Esophagus squamous epithelium (tissue), 5 donors: ENCODE results near the gene MALT1. TPM values are rescaled to one million over a fixed set of nuclear protein-coding genes. Genes with fewer than 3 reads are reported as not detected.
"Not testable (repeated sequence)": the region's sequence is repeated elsewhere in the genome, so short reads cannot be mapped to it uniquely, and the experiment has no call there.

Source experiments
- DNase-seq: peaks from one replicate; lab custom pipeline; 2025; lab: John Stamatoyannopoulos, UW
- H3K27ac ChIP-seq, 4 donors: fragments of 200-600 bp; sonication (generic); one replicate each; pipeline ENCODE4 v1.5.1; 2016 to 2019; ENCODE audit warnings: mild to moderate bottlenecking in 1 of 4
- H3K27me3 ChIP-seq, 4 donors: fragments of 200-600 bp; sonication (generic); 1 replicate in 3 of 4; 2 replicates in 1 of 4; pipeline versions ENCODE4 v1.5.1 to v1.6.0; 2017 to 2021; ENCODE audit warnings: antibody characterized with exemption in 1 of 4
- H3K36me3 ChIP-seq, 3 donors: fragments of 200-600 bp; sonication (generic); one replicate each; pipeline ENCODE4 v1.5.1; 2016 to 2019
- H3K4me1 ChIP-seq, 3 donors: fragments of 200-600 bp; sonication (generic); one replicate each; pipeline ENCODE4 v1.5.1; 2017 to 2019
- H3K4me3 ChIP-seq, 4 donors: fragments of 200-600 bp; sonication (generic); 1 replicate in 3 of 4; 2 replicates in 1 of 4; pipeline ENCODE4 v1.5.1; 2016 to 2019; ENCODE audit warnings: mild to moderate bottlenecking in 2 of 4, moderate library complexity in 1 of 4
- H3K9me3 ChIP-seq, 3 donors: fragments of 200-600 bp; sonication (generic); one replicate each; pipeline ENCODE4 v1.5.1; 2016 to 2019
- CTCF ChIP-seq, 6 experiments: fragments of 450-650 bp in 4 of 6; fragments of 200-600 bp in 2 of 6; sonication (generic) in 2 of 6; IDR thresholded peaks; one replicate each; pipeline ENCODE4 v1.5.1; 2016 to 2019; ENCODE audit warnings: antibody characterized with exemption in 6 of 6, mild to moderate bottlenecking in 4 of 6, moderate library complexity in 4 of 6
- POLR2A ChIP-seq, 4 donors: fragments of 450-650 bp; IDR thresholded peaks; one replicate each; pipeline ENCODE4 v1.6.1; 2017; ENCODE audit warnings: antibody characterized with exemption in 4 of 4, mild to moderate bottlenecking in 4 of 4, moderate library complexity in 3 of 4
- WGBS, 2 donors: methylation state at CpG; one replicate each; pipeline ENCODE4 v1.1.5; 2018; 5-methylcytosine and 5-hydroxymethylcytosine counted together
- intact Hi-C: fragments of 100-400 bp; cut with DNase I; formaldehyde crosslinking; loops from one replicate; pipeline ENCODE4 v1.15.0; 2022
- total RNA-seq, 4 donors: library from RNA; depleted of rRNA; stranded (reverse); fragments of >200 nt; gene quantifications; one replicate each; pipeline ENCODE4 v1.1.0, GENCODE V29; 2016
- donor health status: DM: yes; HTN: yes; CAD: no.

Gene MALT1
- total RNA-seq, 4 donors from 2014 or later, result 25.2 to 48.6 (median 30.7) TPM

- Histone ChIP-seq H3K9me3 (no peaks in the 10 kb centered on the region), H3K4me1 (peaks cover 6 to 52% (median 24%) of the 10 kb centered on the region in 3 donors), H3K4me3 (no peak overlapping the region), H3K27ac (peak overlapping the region in 2 of 4 donors; percentile 24 to 74), H3K36me3 (no peaks in the 10 kb centered on the region), H3K27me3 (no peaks in the 10 kb centered on the region)
- intact Hi-C loops, result no loop called here
- no peak for TF ChIP-seq CTCF (IDR thresholded peaks at IDR 0.05)
- no peak for TF ChIP-seq POLR2A (IDR thresholded peaks at IDR 0.05)
- WGBS, 2 donors, result 57 to 69% methylated on average over 7 of the region's 7 CpGs
- no peak for DNase-seq
These were observed 30.2 kb upstream of the MALT1 start for GRCh38 chr18:58640891-58641610.

- H3K9me3 ChIP-seq, H3K4me3 ChIP-seq, intact Hi-C loops, H3K36me3 ChIP-seq, H3K27me3 ChIP-seq, H3K27ac ChIP-seq, DNase-seq: not testable (repeated sequence)
- WGBS, 2 donors, result 79 to 83% methylated on average over 6 of the region's 6 CpGs
- peaks cover 0 to 27% (median 10%) of the 10 kb centered on the region in 3 donors for H3K4me1 ChIP-seq
These were observed 27.7 kb upstream of the MALT1 start for GRCh38 chr18:58643557-58643956.

DNA sequence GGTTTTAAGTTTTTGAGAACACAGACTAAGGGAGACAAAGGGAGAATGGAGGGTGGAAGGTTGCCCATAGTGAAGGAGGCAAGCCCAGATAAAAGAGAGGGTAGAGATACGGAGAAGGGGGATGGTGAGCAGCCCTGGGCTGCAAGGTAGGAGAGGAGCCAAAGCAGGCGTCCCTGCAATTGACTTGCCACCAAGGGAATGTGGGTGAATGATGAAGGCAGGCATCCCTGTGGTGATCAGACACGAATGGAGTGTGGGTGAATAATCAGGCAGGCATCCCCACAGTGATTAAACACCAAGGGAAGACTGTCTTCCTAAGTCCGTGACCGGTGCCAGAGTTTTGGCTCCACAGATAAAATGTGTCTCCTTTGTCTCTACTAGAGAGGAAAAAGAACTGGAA is 25.9 kb upstream of the MALT1 start:
- Histone ChIP-seq H3K27ac (no peak overlapping the region), H3K4me1 (peaks cover 0 to 9% (median 0%) of the 10 kb centered on the region in 3 donors), H3K36me3 (no peaks in the 10 kb centered on the region), H3K27me3 (no peaks in the 10 kb centered on the region), H3K9me3 (no peaks in the 10 kb centered on the region), H3K4me3 (no peak overlapping the region)
- DNase-seq, result no peak
- WGBS, 2 donors, result 40 to 46% methylated on average over 5 of the region's 5 CpGs
- intact Hi-C loops, result no loop called here
- TF ChIP-seq POLR2A (IDR thresholded peaks at IDR 0.05) (no peak), CTCF (IDR thresholded peaks at IDR 0.05) (no peak)

DNA sequence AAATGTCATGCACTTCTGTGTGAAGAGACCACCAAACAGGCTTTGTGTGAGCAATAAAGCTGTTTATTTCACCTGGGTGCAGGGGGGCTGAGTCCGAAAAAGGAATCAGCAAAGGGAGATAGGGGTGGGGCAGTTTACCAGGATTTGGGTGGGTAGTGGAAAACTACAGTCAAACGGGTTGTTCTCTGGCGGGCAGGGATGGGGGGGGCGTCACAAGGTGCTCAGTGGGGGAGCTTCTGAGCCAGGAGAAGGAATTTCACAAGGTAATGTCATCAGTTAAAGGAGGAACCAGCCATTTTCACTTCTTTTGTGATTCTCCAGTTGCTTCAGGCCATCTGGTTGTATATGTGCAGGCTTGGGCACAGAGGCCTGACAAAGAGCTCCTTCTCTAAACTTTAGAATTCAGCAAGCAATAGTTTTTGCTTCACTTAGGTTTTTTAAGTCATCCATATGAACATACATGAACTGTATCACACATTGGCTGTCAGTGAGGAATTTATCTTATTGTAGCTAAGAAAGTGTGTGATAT is 24.9 kb upstream of the MALT1 start:
- DNase-seq, result no peak
- Histone ChIP-seq H3K27me3 (no peaks in the 10 kb centered on the region), H3K9me3 (no peaks in the 10 kb centered on the region), H3K4me1 (no peaks in the 10 kb centered on the region), H3K36me3 (no peaks in the 10 kb centered on the region), H3K4me3 (no peak overlapping the region), H3K27ac (no peak overlapping the region)
- intact Hi-C loops, result no loop called here
- no peak for TF ChIP-seq CTCF (IDR thresholded peaks at IDR 0.05)
- TF ChIP-seq POLR2A (IDR thresholded peaks at IDR 0.05), result no peak
- WGBS, 2 donors, result 83 to 93% methylated on average over 3 to 4 of the region's 4 CpGs

- 73 to 78% methylated on average over 1 of the region's 1 CpG for WGBS, 2 donors
- Histone ChIP-seq H3K27ac (no peak overlapping the region), H3K36me3 (no peaks in the 10 kb centered on the region), H3K4me1 (peaks cover 0 to 13% (median 0%) of the 10 kb centered on the region in 3 donors), H3K4me3 (no peak overlapping the region), H3K27me3 (no peaks in the 10 kb centered on the region), H3K9me3 (no peaks in the 10 kb centered on the region)
- no peak for TF ChIP-seq CTCF (IDR thresholded peaks at IDR 0.05)
- TF ChIP-seq POLR2A (IDR thresholded peaks at IDR 0.05), result no peak
- DNase-seq, result no peak
- intact Hi-C loops, result no loop called here
These were observed 21.1 kb upstream of the MALT1 start for GRCh38 chr18:58649966-58650816.

GRCh38 chr18:58650830-58651229 is 20.4 kb upstream of the MALT1 start:
- not testable (repeated sequence) for DNase-seq
- 84 to 93% methylated on average over 10 of the region's 10 CpGs for WGBS, 2 donors

DNA sequence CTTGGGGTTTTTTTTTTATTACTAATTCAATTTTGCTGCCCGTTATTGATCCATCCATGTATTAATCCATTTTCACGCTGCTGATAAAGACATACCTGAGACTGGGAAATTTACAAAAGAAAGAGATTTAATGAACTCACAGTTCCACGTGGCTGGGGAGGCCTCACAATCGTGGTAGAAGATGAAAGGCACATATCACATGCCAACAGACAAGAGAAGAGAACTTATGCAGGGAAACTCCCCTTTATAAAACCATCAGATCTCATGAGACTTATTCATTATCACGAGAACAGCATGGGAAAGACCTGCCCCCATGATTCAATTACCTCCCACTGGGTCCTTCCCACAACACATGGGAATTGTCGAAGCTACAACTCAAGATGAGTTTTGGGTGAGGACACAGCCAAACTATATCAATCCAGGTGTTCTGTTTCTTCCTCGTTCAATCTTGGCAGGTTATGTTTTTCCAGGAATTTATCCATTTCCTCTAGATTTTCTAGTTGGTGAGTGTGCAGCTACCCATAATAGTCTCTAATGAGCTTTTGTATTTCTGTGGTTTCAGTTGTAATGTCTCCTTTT is 18.0 kb upstream of the MALT1 start:
- H3K27me3 ChIP-seq, intact Hi-C loops, H3K4me3 ChIP-seq, DNase-seq, H3K36me3 ChIP-seq, H3K27ac ChIP-seq, H3K9me3 ChIP-seq: not testable (repeated sequence)
- 56 to 57% methylated on average over 5 to 7 of the region's 7 CpGs for WGBS, 2 donors
- peaks cover 0 to 24% (median 0%) of the 10 kb centered on the region in 3 donors for H3K4me1 ChIP-seq

More at GRCh38 chr18:58650830-58651229, 20.4 kb upstream of the MALT1 start:
- H3K9me3 ChIP-seq, H3K4me3 ChIP-seq, intact Hi-C loops, H3K27me3 ChIP-seq, H3K36me3 ChIP-seq, H3K27ac ChIP-seq: not testable (repeated sequence)
- peaks cover 0 to 13% (median 0%) of the 10 kb centered on the region in 3 donors for H3K4me1 ChIP-seq
